HAP-1 (cell line): ENCODE measurements around the gene PCSK5.

Source experiments
- DNase-seq, 2 experiments: peaks; one replicate each; pipeline ENCODE4 v3.0.0-alpha.2; 2016 to 2020; ENCODE audit warnings: low spot score in 2 of 2
- H3K27me3 ChIP-seq: fragments of 250-450 bp; sonication (Bioruptor Pico); 2 replicates; pipeline ENCODE4 v1.5.1; 2020; ENCODE audit warnings: low read depth, mild to moderate bottlenecking, moderate library complexity
- H3K36me3 ChIP-seq: fragments of 250-450 bp; sonication (Bioruptor Pico); replicated peaks from 2 replicates; pipeline ENCODE4 v1.5.1; 2020; ENCODE audit warnings: mild to moderate bottlenecking
- H3K4me1 ChIP-seq: fragments of 250-450 bp; sonication (Bioruptor Pico); 2 replicates; pipeline ENCODE4 v1.5.1; 2020; ENCODE audit warnings: mild to moderate bottlenecking
- H3K4me3 ChIP-seq: fragments of 250-450 bp; sonication (Bioruptor Pico); 2 replicates; pipeline ENCODE4 v1.5.1; 2020; ENCODE audit warnings: mild to moderate bottlenecking, moderate library complexity
- H3K9me3 ChIP-seq: fragments of 250-450 bp; sonication (Bioruptor Pico); 2 replicates; pipeline ENCODE4 v1.5.1; 2020; ENCODE audit warnings: mild to moderate bottlenecking, moderate library complexity
- in situ Hi-C: fragments of 300-500 bp; cut with MboI; formaldehyde crosslinking; loops from 3 replicates; pipeline ENCODE4 v1.14.3; 2020; ENCODE audit warnings: low sequenced_read_pairs, inconsistent platforms, mixed read lengths

Gene PCSK5

GRCh38 chr9:76255781-76256455 lies 365.4 kb downstream of the PCSK5 start:
- H3K36me3 ChIP-seq, result no peaks in the 10 kb centered on the region
- no peak for DNase-seq
- H3K9me3 ChIP-seq, result no peaks in the 10 kb centered on the region
- H3K27me3 ChIP-seq, result no peaks in the 10 kb centered on the region
- no peaks in the 10 kb centered on the region for H3K4me1 ChIP-seq
- in situ Hi-C loops, result no loop called here
- H3K4me3 ChIP-seq, result no peak overlapping the region

GRCh38 chr9:76257311-76257710 lies 366.8 kb downstream of the PCSK5 start:
- in situ Hi-C loops, result no loop called here
- no peaks in the 10 kb centered on the region for H3K27me3 ChIP-seq

GRCh38 chr9:76266649-76267283 lies 376.3 kb downstream of the PCSK5 start:
- H3K4me3 ChIP-seq, result no peak overlapping the region
- in situ Hi-C loops, result no loop called here
- DNase-seq, result peak; percentile 30 to 38
- H3K4me1 ChIP-seq, result peaks cover 8% of the 10 kb centered on the region
- H3K36me3 ChIP-seq, result no peaks in the 10 kb centered on the region
- H3K27me3 ChIP-seq, result no peaks in the 10 kb centered on the region
- H3K9me3 ChIP-seq, result no peaks in the 10 kb centered on the region

More at GRCh38 chr9:76257311-76257710, 366.8 kb downstream of the PCSK5 start:
- no peak for DNase-seq
- no peaks in the 10 kb centered on the region for H3K9me3 ChIP-seq
- no peaks in the 10 kb centered on the region for H3K4me1 ChIP-seq
- no peaks in the 10 kb centered on the region for H3K36me3 ChIP-seq
- no peak overlapping the region for H3K4me3 ChIP-seq

GRCh38 chr9:76267284-76267652 lies 376.8 kb downstream of the PCSK5 start:
- no peaks in the 10 kb centered on the region for H3K9me3 ChIP-seq
- H3K27me3 ChIP-seq, result no peaks in the 10 kb centered on the region
- H3K4me3 ChIP-seq, result no peak overlapping the region
- peak in 1 of 2 experiments; percentile 54 for DNase-seq
- in situ Hi-C loops, result no loop called here
- H3K4me1 ChIP-seq, result peaks cover 8% of the 10 kb centered on the region
- no peaks in the 10 kb centered on the region for H3K36me3 ChIP-seq

GRCh38 chr9:76269789-76270188 lies 379.3 kb downstream of the PCSK5 start:
- no peaks in the 10 kb centered on the region for H3K36me3 ChIP-seq
- in situ Hi-C loops, result no loop called here
- H3K27me3 ChIP-seq, result no peaks in the 10 kb centered on the region

GRCh38 chr9:76271755-76272154 lies 381.3 kb downstream of the PCSK5 start:
- Histone ChIP-seq H3K9me3 (no peaks in the 10 kb centered on the region), H3K4me3 (no peak overlapping the region), H3K27me3 (no peaks in the 10 kb centered on the region), H3K36me3 (no peaks in the 10 kb centered on the region), H3K4me1 (peaks cover 4% of the 10 kb centered on the region)
- in situ Hi-C loops, result no loop called here
- no peak for DNase-seq

More at GRCh38 chr9:76269789-76270188, 379.3 kb downstream of the PCSK5 start:
- H3K4me1 ChIP-seq, result peaks cover 8% of the 10 kb centered on the region
- DNase-seq, result no peak
- no peak overlapping the region for H3K4me3 ChIP-seq
- H3K9me3 ChIP-seq, result no peaks in the 10 kb centered on the region

GRCh38 chr9:76289042-76289441 lies 398.6 kb downstream of the PCSK5 start:
- H3K4me1 ChIP-seq, result no peaks in the 10 kb centered on the region
- in situ Hi-C loops, result loop anchor here (25.0 kb wide), 2 partner anchors 452 to 1027 kb away; no protein-coding TSS in a partner anchor
- DNase-seq, result no peak
- no peak overlapping the region for H3K4me3 ChIP-seq
- H3K9me3 ChIP-seq, result no peaks in the 10 kb centered on the region
- no peaks in the 10 kb centered on the region; the same call in 1 of the 2 replicates for H3K27me3 ChIP-seq
- no peaks in the 10 kb centered on the region for H3K36me3 ChIP-seq

GRCh38 chr9:76289703-76290102 lies 399.2 kb downstream of the PCSK5 start:
- H3K4me1 ChIP-seq, result no peaks in the 10 kb centered on the region
- no peak for DNase-seq

GRCh38 chr9:76290555-76290954 lies 400.1 kb downstream of the PCSK5 start:
- no peaks in the 10 kb centered on the region for H3K27me3 ChIP-seq
- H3K9me3 ChIP-seq, result no peaks in the 10 kb centered on the region
- no peak for DNase-seq
- no peak overlapping the region for H3K4me3 ChIP-seq
- no peaks in the 10 kb centered on the region for H3K4me1 ChIP-seq
- in situ Hi-C loops, result loop anchor here (25.0 kb wide), 2 partner anchors 453 to 1028 kb away; no protein-coding TSS in a partner anchor
- H3K36me3 ChIP-seq, result no peaks in the 10 kb centered on the region

More at GRCh38 chr9:76289703-76290102, 399.2 kb downstream of the PCSK5 start:
- H3K36me3 ChIP-seq, result no peaks in the 10 kb centered on the region
- in situ Hi-C loops, result loop anchor here (25.0 kb wide), 2 partner anchors 452 to 1027 kb away; no protein-coding TSS in a partner anchor
- no peaks in the 10 kb centered on the region for H3K9me3 ChIP-seq
- no peak overlapping the region for H3K4me3 ChIP-seq
- no peaks in the 10 kb centered on the region; the same call in 1 of the 2 replicates for H3K27me3 ChIP-seq

- no peaks in the 10 kb centered on the region for H3K36me3 ChIP-seq
- H3K4me1 ChIP-seq, result no peaks in the 10 kb centered on the region
- no peaks in the 10 kb centered on the region for H3K9me3 ChIP-seq
- in situ Hi-C loops, result loop anchor here (25.0 kb wide), 2 partner anchors 455 to 1030 kb away; no protein-coding TSS in a partner anchor
- no peaks in the 10 kb centered on the region for H3K27me3 ChIP-seq
- no peak for DNase-seq
- no peak overlapping the region for H3K4me3 ChIP-seq
Observed at GRCh38 chr9:76292246-76292645, 401.8 kb downstream of the PCSK5 start.

- H3K36me3 ChIP-seq, result no peaks in the 10 kb centered on the region
- in situ Hi-C loops, result loop anchor here (25.0 kb wide), 2 partner anchors 455 to 1030 kb away; no protein-coding TSS in a partner anchor
- no peak overlapping the region for H3K4me3 ChIP-seq
- no peaks in the 10 kb centered on the region for H3K9me3 ChIP-seq
- no peaks in the 10 kb centered on the region for H3K4me1 ChIP-seq
- no peaks in the 10 kb centered on the region for H3K27me3 ChIP-seq
- no peak for DNase-seq
Observed at GRCh38 chr9:76292658-76293057, 402.2 kb downstream of the PCSK5 start.

GRCh38 chr9:76294301-76294700 lies 403.8 kb downstream of the PCSK5 start:
- Histone ChIP-seq H3K4me1 (no peaks in the 10 kb centered on the region), H3K4me3 (no peak overlapping the region), H3K36me3 (no peaks in the 10 kb centered on the region), H3K27me3 (no peaks in the 10 kb centered on the region), H3K9me3 (no peaks in the 10 kb centered on the region)
- DNase-seq, result no peak
- in situ Hi-C loops, result loop anchor here (25.0 kb wide), 2 partner anchors 457 to 1032 kb away; no protein-coding TSS in a partner anchor

- Histone ChIP-seq H3K9me3 (no peaks in the 10 kb centered on the region), H3K4me1 (no peaks in the 10 kb centered on the region), H3K27me3 (no peaks in the 10 kb centered on the region), H3K36me3 (no peaks in the 10 kb centered on the region), H3K4me3 (no peak overlapping the region)
- in situ Hi-C loops, result loop anchor here (25.0 kb wide), 2 partner anchors 459 to 1034 kb away; no protein-coding TSS in a partner anchor
- DNase-seq, result no peak
Observed at GRCh38 chr9:76296561-76297310, 406.3 kb downstream of the PCSK5 start.
